IMR-90 (cell line): ENCODE measurements around the gene TMC1. TPM values are rescaled to one million over a fixed set of nuclear protein-coding genes. Genes with fewer than 3 reads are reported as not detected.

Experiments
- ATAC-seq: fragments of 200-7000 bp; cut with Tn5 transposase; 2 replicates; pipeline ENCODE4 v1.9.1; 2020; ENCODE audit warnings: low read depth, mild to moderate bottlenecking, moderate library complexity
- BruUV-seq: library from RNA; stranded (reverse); fragments of 400-500 nt; replicated peaks from 2 replicates; lab custom pipeline; 2021; lab: Mats Ljungman, UMichigan
- CTCF ChIA-PET: fragments of 300-600 bp; formaldehyde crosslinking; extraction: SDS; loops from one replicate; lab custom pipeline; 2021; ENCODE audit warnings: antibody characterized with exemption; lab: Yijun Ruan, JAX
- POLR2A ChIA-PET: fragments of 300-600 bp; sonication (Branson Sonifier 250); formaldehyde crosslinking; loops from one replicate; lab custom pipeline; 2022; ENCODE audit warnings: antibody characterized with exemption; ENCODE audit not compliant: unreplicated experiment; lab: Charles Lee
- DNase-seq: peaks from one replicate; pipeline ENCODE4 v3.0.0; 2013
- H2AFZ ChIP-seq: replicated peaks from 2 replicates; pipeline ENCODE3; 2013; ENCODE audit warnings: low read length, mild to moderate bottlenecking; ENCODE audit not compliant: poor library complexity
- H2AK5ac ChIP-seq: 2 replicates; pipeline ENCODE4 v1.6.1; 2013; ENCODE audit warnings: low read depth, low read length, inconsistent platforms
- H2AK9ac ChIP-seq: replicated peaks from 2 replicates; pipeline ENCODE3; 2013; ENCODE audit warnings: mild to moderate bottlenecking, low read depth, low read length, moderate library complexity; ENCODE audit not compliant: poor library complexity
- H2BK120ac ChIP-seq: 2 replicates; pipeline ENCODE4 v1.6.1; 2013; ENCODE audit warnings: low read depth, low read length, inconsistent platforms
- H2BK15ac ChIP-seq: 3 replicates; pipeline ENCODE4 v1.6.1; 2013; ENCODE audit warnings: low read depth, low read length, inconsistent platforms
- H2BK20ac ChIP-seq: 2 replicates; pipeline ENCODE4 v1.6.1; 2013; ENCODE audit warnings: low read depth, mild to moderate bottlenecking, inconsistent platforms, low read length, moderate library complexity
- H2BK5ac ChIP-seq: 2 replicates; pipeline ENCODE4 v1.6.1; 2013; ENCODE audit warnings: mild to moderate bottlenecking, low read depth, low read length, inconsistent platforms; ENCODE audit not compliant: poor library complexity, severe bottlenecking
- H3K14ac ChIP-seq: replicated peaks from 2 replicates; pipeline ENCODE4 v1.6.1; 2013; ENCODE audit warnings: low read depth, low read length, inconsistent platforms
- H3K18ac ChIP-seq: 2 replicates; pipeline ENCODE4 v1.6.1; 2013; ENCODE audit warnings: low read depth, low read length, control low read depth
- H3K23ac ChIP-seq: 2 replicates; pipeline ENCODE4 v1.6.1; 2013; ENCODE audit warnings: low read depth, low read length, inconsistent platforms
- H3K27ac ChIP-seq: 2 replicates; pipeline ENCODE4 v1.5.1; 2013; ENCODE audit warnings: mild to moderate bottlenecking, control low read depth, low read length; ENCODE audit not compliant: insufficient read depth
- H3K27me3 ChIP-seq: 2 replicates; pipeline ENCODE4 v1.6.1; 2013; ENCODE audit warnings: low read length; ENCODE audit not compliant: control insufficient read depth, insufficient read depth
- H3K36me3 ChIP-seq: 2 replicates; pipeline ENCODE4 v1.6.1; 2013; ENCODE audit warnings: low read length, mixed read lengths; ENCODE audit not compliant: control insufficient read depth, insufficient read depth
- H3K4ac ChIP-seq: 2 replicates; pipeline ENCODE4 v1.6.1; 2013; ENCODE audit warnings: low read depth, low read length, inconsistent platforms
- H3K4me1 ChIP-seq: 2 replicates; pipeline ENCODE4 v1.6.1; 2013; ENCODE audit warnings: low read length, mixed read lengths; ENCODE audit not compliant: control insufficient read depth, insufficient read depth
- H3K4me2 ChIP-seq: 2 replicates; pipeline ENCODE4 v1.6.1; 2013; ENCODE audit warnings: low read depth, mild to moderate bottlenecking, control low read depth, low read length, moderate library complexity
- H3K4me3 ChIP-seq: 2 replicates; pipeline ENCODE4 v1.5.1; 2013; ENCODE audit warnings: low read depth, mild to moderate bottlenecking, control low read depth, low read length, moderate library complexity; ENCODE audit not compliant: insufficient read depth
- H3K56ac ChIP-seq: 2 replicates; pipeline ENCODE4 v1.6.1; 2013; ENCODE audit warnings: low read length, inconsistent platforms; ENCODE audit not compliant: insufficient read depth; ENCODE audit errors: extremely low read depth
- H3K79me1 ChIP-seq, 2 experiments: 2 replicates each; pipeline ENCODE4 v1.6.1; 2013; ENCODE audit warnings: low read length in 2 of 2, inconsistent platforms in 1 of 2, low read depth in 1 of 2
- H3K9ac ChIP-seq: 2 replicates; pipeline ENCODE4 v1.6.1; 2013; ENCODE audit warnings: low read depth, low read length, control low read depth
- H3K9me1 ChIP-seq: 2 replicates; pipeline ENCODE4 v1.6.1; 2013; ENCODE audit warnings: low read length, inconsistent platforms; ENCODE audit not compliant: insufficient read depth
- H3K9me3 ChIP-seq: 2 replicates; pipeline ENCODE4 v1.6.1; 2013; ENCODE audit warnings: low read length; ENCODE audit not compliant: control insufficient read depth, insufficient read depth
- H4K20me1 ChIP-seq: 2 replicates; pipeline ENCODE4 v1.6.1; 2013; ENCODE audit warnings: low read length, inconsistent platforms; ENCODE audit not compliant: insufficient read depth
- H4K5ac ChIP-seq: 2 replicates; pipeline ENCODE4 v1.6.1; 2013; ENCODE audit warnings: mild to moderate bottlenecking, low read depth, low read length, control low read depth
- H4K8ac ChIP-seq, 2 experiments: 2 replicates each; pipeline ENCODE4 v1.6.1; 2013; ENCODE audit warnings: low read depth in 2 of 2, low read length in 2 of 2, control low read depth in 1 of 2, inconsistent platforms in 1 of 2
- H4K91ac ChIP-seq: 2 replicates; pipeline ENCODE4 v1.6.1; 2013; ENCODE audit warnings: low read depth, low read length, inconsistent platforms; ENCODE audit not compliant: insufficient read depth
- BHLHE40 ChIP-seq: fragments of 150-350 bp; IDR thresholded peaks from 2 replicates; pipeline ENCODE4 v1.6.1; 2016; ENCODE audit warnings: mild to moderate bottlenecking, low read depth, low read length
- CEBPB ChIP-seq: IDR thresholded peaks from 2 replicates; pipeline ENCODE4 v1.6.1; 2012; ENCODE audit warnings: low read depth, low read length, improper control_type of control experiment
- CHD1 ChIP-seq: IDR thresholded peaks from 2 replicates; pipeline ENCODE4 v1.6.1; 2012; ENCODE audit warnings: low read depth, low read length, improper control_type of control experiment
- ELK1 ChIP-seq: fragments of 150-350 bp; IDR thresholded peaks from 2 replicates; pipeline ENCODE4 v1.6.1; 2016; ENCODE audit warnings: low read depth, mild to moderate bottlenecking, low read length, moderate library complexity, borderline replicate concordance
- FOS ChIP-seq: fragments of 150-350 bp; IDR thresholded peaks from 2 replicates; pipeline ENCODE4 v1.6.1; 2016; ENCODE audit warnings: low read depth, low read length
- MAFK ChIP-seq: IDR thresholded peaks from 2 replicates; pipeline ENCODE4 v1.6.1; 2012; ENCODE audit warnings: low read depth, low read length, improper control_type of control experiment
- MAZ ChIP-seq: IDR thresholded peaks from 2 replicates; pipeline ENCODE4 v1.6.1; 2012; ENCODE audit warnings: low read depth, mild to moderate bottlenecking, low read length, improper control_type of control experiment, moderate library complexity, borderline replicate concordance
- MXI1 ChIP-seq: IDR thresholded peaks from 2 replicates; pipeline ENCODE4 v1.6.1; 2012; ENCODE audit warnings: low read depth, mild to moderate bottlenecking, low read length, moderate library complexity, borderline replicate concordance
- NFE2L2 ChIP-seq: fragments of 150-350 bp; IDR thresholded peaks from 2 replicates; pipeline ENCODE4 v1.6.1; 2016; ENCODE audit warnings: low read depth, mild to moderate bottlenecking, low read length
- POLR2A ChIP-seq: IDR thresholded peaks from 2 replicates; pipeline ENCODE4 v1.6.1; 2012; ENCODE audit warnings: mild to moderate bottlenecking, low read depth, low read length
- RAD21 ChIP-seq: IDR thresholded peaks from 2 replicates; pipeline ENCODE4 v1.6.1; 2012; ENCODE audit warnings: low read length, improper control_type of control experiment
- RCOR1 ChIP-seq: IDR thresholded peaks from 2 replicates; pipeline ENCODE4 v1.6.1; 2012; ENCODE audit warnings: mild to moderate bottlenecking, low read length, improper control_type of control experiment; ENCODE audit not compliant: insufficient replicate concordance
- RFX5 ChIP-seq: IDR thresholded peaks from 2 replicates; pipeline ENCODE4 v1.8.0; 2012; ENCODE audit warnings: low read depth, mild to moderate bottlenecking, low read length, moderate library complexity
- SMC3 ChIP-seq: fragments of 150-350 bp; IDR thresholded peaks from 2 replicates; pipeline ENCODE4 v1.6.1; 2016; ENCODE audit warnings: low read depth, mild to moderate bottlenecking, antibody characterized with exemption, low read length, moderate library complexity
- USF2 ChIP-seq: fragments of 150-350 bp; IDR thresholded peaks from 2 replicates; pipeline ENCODE4 v1.6.1; 2017; ENCODE audit warnings: mild to moderate bottlenecking, antibody characterized with exemption, low read length, low read depth
- WGBS, 2 experiments: methylation state at CpG; one replicate each; pipeline versions ENCODE4 v1.1.5 to v1.1.7; 2013; ENCODE audit warnings: missing lambda C conversion rate in 2 of 2; ENCODE audit not compliant: insufficient read length in 1 of 2; ENCODE audit errors: extremely low coverage in 2 of 2; 5-methylcytosine and 5-hydroxymethylcytosine counted together
- dilution Hi-C: fragments of 300-500 bp; cut with HindIII; formaldehyde crosslinking; loops from one replicate; pipeline ENCODE4 v1.14.3; 2018; ENCODE audit warnings: low sequenced_read_pairs; ENCODE audit not compliant: unreplicated experiment
- in situ Hi-C: fragments of 300-500 bp; cut with MboI; formaldehyde crosslinking; loops from 3 replicates; pipeline ENCODE4 v1.14.3; 2019; ENCODE audit warnings: low sequenced_read_pairs, inconsistent platforms, mixed read lengths
- intact Hi-C: fragments of 100-400 bp; cut with micrococcal nuclease; formaldehyde crosslinking; loops from 2 replicates; pipeline ENCODE4 v1.10.0; 2022
- polyA plus RNA-seq, 3 experiments: library from polyadenylated mRNA; depleted of rRNA; stranded (reverse); fragments of >200 nt; gene quantifications; 2 replicates each; pipeline ENCODE4 v1.2.3, GENCODE V29; 2012; ENCODE audit warnings: low replicate concordance in 1 of 3
- total RNA-seq: library from RNA; depleted of rRNA; stranded (reverse); fragments of >200 nt; gene quantifications from 2 replicates; pipeline ENCODE4 v1.2.3, GENCODE V29; 2012
- TF ChIP-seq, protein P1 (sequence below): conservative IDR thresholded peaks from 2 replicates; pipeline ENCODE4 v1.5.1; 2012; ENCODE audit warnings: mild to moderate bottlenecking, low read depth, low read length, improper control_type of control experiment

TMC1 gene
- total and polyA plus RNA-seq, 2 of the 4 experiments (the other 2 are of a cell fraction): not detected

DNA sequence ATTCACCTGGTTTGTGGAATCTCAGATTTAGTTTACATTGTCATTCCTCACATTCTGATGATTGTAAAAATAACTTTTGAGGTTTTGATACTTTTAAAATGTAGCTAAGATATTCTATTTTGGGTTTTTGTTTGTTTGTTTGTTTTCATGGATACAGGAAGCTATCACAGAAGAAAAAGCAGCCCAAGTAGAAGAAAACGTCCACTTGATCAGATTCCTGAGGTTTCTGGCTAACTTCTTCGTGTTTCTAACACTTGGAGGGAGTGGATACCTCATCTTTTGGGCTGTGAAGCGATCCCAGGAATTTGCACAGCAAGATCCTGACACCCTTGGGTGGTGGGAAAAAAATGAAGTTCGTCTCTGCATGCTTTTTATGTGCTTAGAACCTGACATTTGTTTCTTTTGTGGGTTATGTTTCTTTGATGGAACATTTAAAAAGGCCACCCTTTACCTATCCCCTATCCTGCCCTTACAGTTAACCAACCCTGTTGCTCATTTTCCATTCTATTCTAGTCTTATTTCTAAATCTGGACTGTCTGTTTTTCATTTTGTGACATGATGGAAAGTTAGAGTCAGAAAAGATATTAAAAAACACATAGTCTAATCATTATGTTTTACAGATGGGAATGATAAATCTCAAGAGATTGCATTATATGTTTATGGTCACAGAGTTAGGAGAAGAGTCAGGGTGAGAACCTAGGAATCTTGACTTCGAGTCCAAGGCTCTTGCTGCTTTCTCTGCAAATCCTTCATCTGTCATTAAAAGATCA lies 267.7 kb downstream of the TMC1 start:
- no peaks in the 10 kb centered on the region for H3K79me1 ChIP-seq
- H3K4me1 ChIP-seq: no peaks in the 10 kb centered on the region
- H4K5ac ChIP-seq: no peak overlapping the region
- dilution Hi-C loops (no loop called here), intact Hi-C loops (no loop called here), in situ Hi-C loops (no loop called here)
- ChIA-PET CTCF (no interaction called here), POLR2A (no interaction called here)
- no peak overlapping the region for H2AFZ ChIP-seq
- no peak overlapping the region for H3K4ac ChIP-seq
- WGBS, 2 experiments: 0% methylated on average over 1 of the region's 5 CpGs; no CpG with 5 or more reads in 1 of the 2 experiments
- H2BK20ac ChIP-seq: no peak overlapping the region
- H3K9me1 ChIP-seq: no peaks in the 10 kb centered on the region
- no peak overlapping the region for H2BK5ac ChIP-seq
- ATAC-seq (no peak), DNase-seq (no peak)
- H3K9ac ChIP-seq: no peak overlapping the region
- no peaks in the 10 kb centered on the region for H4K20me1 ChIP-seq
- no peaks in the 10 kb centered on the region for H3K9me3 ChIP-seq
- no peak overlapping the region for H2BK120ac ChIP-seq
- H3K27ac ChIP-seq: no peak overlapping the region
- no peak overlapping the region for H4K91ac ChIP-seq
- H3K14ac ChIP-seq: no peak overlapping the region
- H3K4me3 ChIP-seq: no peak overlapping the region
- H3K18ac ChIP-seq: no peak overlapping the region
- no peak overlapping the region for H3K56ac ChIP-seq
- no peak overlapping the region for H3K4me2 ChIP-seq
- no peak overlapping the region for H2AK5ac ChIP-seq
- H3K23ac ChIP-seq: no peak overlapping the region
- H2AK9ac ChIP-seq: no peak overlapping the region
- H3K27me3 ChIP-seq: no peaks in the 10 kb centered on the region
- no TSS peak for BruUV-seq
- TF ChIP-seq FOS (no peak), SMC3 (no peak), RFX5 (no peak), MAFK (no peak), POLR2A (no peak), RCOR1 (no peak), CEBPB (no peak), MAZ (no peak), RAD21 (no peak), ELK1 (no peak), MXI1 (no peak), BHLHE40 (no peak), CHD1 (no peak), USF2 (no peak), NFE2L2 (no peak)
- TF ChIP-seq, protein P1, sequence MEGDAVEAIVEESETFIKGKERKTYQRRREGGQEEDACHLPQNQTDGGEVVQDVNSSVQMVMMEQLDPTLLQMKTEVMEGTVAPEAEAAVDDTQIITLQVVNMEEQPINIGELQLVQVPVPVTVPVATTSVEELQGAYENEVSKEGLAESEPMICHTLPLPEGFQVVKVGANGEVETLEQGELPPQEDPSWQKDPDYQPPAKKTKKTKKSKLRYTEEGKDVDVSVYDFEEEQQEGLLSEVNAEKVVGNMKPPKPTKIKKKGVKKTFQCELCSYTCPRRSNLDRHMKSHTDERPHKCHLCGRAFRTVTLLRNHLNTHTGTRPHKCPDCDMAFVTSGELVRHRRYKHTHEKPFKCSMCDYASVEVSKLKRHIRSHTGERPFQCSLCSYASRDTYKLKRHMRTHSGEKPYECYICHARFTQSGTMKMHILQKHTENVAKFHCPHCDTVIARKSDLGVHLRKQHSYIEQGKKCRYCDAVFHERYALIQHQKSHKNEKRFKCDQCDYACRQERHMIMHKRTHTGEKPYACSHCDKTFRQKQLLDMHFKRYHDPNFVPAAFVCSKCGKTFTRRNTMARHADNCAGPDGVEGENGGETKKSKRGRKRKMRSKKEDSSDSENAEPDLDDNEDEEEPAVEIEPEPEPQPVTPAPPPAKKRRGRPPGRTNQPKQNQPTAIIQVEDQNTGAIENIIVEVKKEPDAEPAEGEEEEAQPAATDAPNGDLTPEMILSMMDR: no peak
- no peak overlapping the region for H4K8ac ChIP-seq
- no peaks in the 10 kb centered on the region for H3K36me3 ChIP-seq
- H2BK15ac ChIP-seq: no peak overlapping the region
